ENCODE data around the gene SIX5.

- TF ChIP-seq CTCF (IDR thresholded peaks at IDR 0.05; ENCODE audit: poor library complexity) = no peak
- TF ChIP-seq EZH2 (IDR thresholded peaks at IDR 0.05; ENCODE audit: borderline replicate concordance) = no peak
- TF ChIP-seq EZH2phosphoT487 (IDR thresholded peaks at IDR 0.05; ENCODE audit: low read depth, severe bottlenecking, unreplicated experiment) = no peak
Observed at GRCh38 chr19:45793178-45793564, 24.1 kb upstream of the SIX5 start.

All from hepatocyte (in vitro differentiated cells).